GDM1 (cell line): ENCODE data around the gene C14orf93.
"Not testable (repeated sequence)": the region's sequence is repeated elsewhere in the genome, so short reads cannot be mapped to it uniquely, and the experiment has no call there.

Experiments
- DNase-seq: peaks from one replicate; lab custom pipeline; 2025; lab: John Stamatoyannopoulos, UW

C14orf93 gene

GRCh38 chr14:23020143-23021128, 10.5 kb upstream of the C14orf93 start:
- no peak for DNase-seq

GRCh38 chr14:23018107-23018506, 8.2 kb upstream of the C14orf93 start:
- DNase-seq, result no peak

GRCh38 chr14:23017091-23017490, 7.1 kb upstream of the C14orf93 start:
- DNase-seq, result no peak

GRCh38 chr14:23015618-23016017, 5.7 kb upstream of the C14orf93 start:
- DNase-seq, result no peak

GRCh38 chr14:23013749-23014054, 3.8 kb upstream of the C14orf93 start:
- not testable (repeated sequence) for DNase-seq

- DNase-seq, result no peak
These were observed 3.3 kb upstream of the C14orf93 start for GRCh38 chr14:23013054-23013748.

GRCh38 chr14:23009483-23009938, 432 bp downstream of the C14orf93 start:
- DNase-seq, result peak; percentile 49

- peak; percentile 25 for DNase-seq
These were observed 1.1 kb downstream of the C14orf93 start for GRCh38 chr14:23008831-23009230.

- DNase-seq, result peak; percentile 97
These were observed 3.2 kb downstream of the C14orf93 start for GRCh38 chr14:23006544-23007419.

GRCh38 chr14:23006188-23006534, 3.8 kb downstream of the C14orf93 start:
- DNase-seq, result no peak

- DNase-seq, result no peak
These were observed 4.3 kb downstream of the C14orf93 start for GRCh38 chr14:23005451-23006187.

GRCh38 chr14:23004274-23004673, 5.7 kb downstream of the C14orf93 start:
- DNase-seq, result not testable (repeated sequence)

GRCh38 chr14:23002592-23002991, 7.4 kb downstream of the C14orf93 start:
- DNase-seq, result no peak

- DNase-seq, result no peak
These were observed 9.1 kb downstream of the C14orf93 start for GRCh38 chr14:23000860-23001259.

GRCh38 chr14:22998329-22999012, 11.5 kb downstream of the C14orf93 start:
- DNase-seq, result no peak

- DNase-seq, result no peak
These were observed 12.1 kb downstream of the C14orf93 start for GRCh38 chr14:22997676-22998323.

- DNase-seq, result no peak
These were observed 12.9 kb downstream of the C14orf93 start for GRCh38 chr14:22996768-22997654.

GRCh38 chr14:22995889-22996625, 13.9 kb downstream of the C14orf93 start:
- no peak for DNase-seq
